Natural killer cell (primary cell): ENCODE measurements around the gene PC. TPM values are rescaled to one million over a fixed set of nuclear protein-coding genes. Genes with fewer than 3 reads are reported as not detected.
"Not testable (repeated sequence)": the region's sequence is repeated elsewhere in the genome, so short reads cannot be mapped to it uniquely, and the experiment has no call there.

ENCODE experiments used
- ATAC-seq, 3 donors: fragments of 150-1000 bp in 2 of 3; fragments of 200-7000 bp in 1 of 3; cut with Tn5 transposase; 1 replicate in 1 of 3; 2 replicates in 2 of 3; pipeline ENCODE4 v1.10.0; 2021; ENCODE audit warnings: mild to moderate bottlenecking in 2 of 3, moderate library complexity in 2 of 3
- DNase-seq, 2 donors: peaks; one replicate each; pipeline versions ENCODE4 v3.0.0 to v3.0.0-alpha.2; 2013 to 2021; ENCODE audit warnings: mixed read lengths in 1 of 2
- H3K27ac ChIP-seq: one replicate; pipeline ENCODE4 v1.5.1; 2013; ENCODE audit warnings: mild to moderate bottlenecking, low read length
- H3K27me3 ChIP-seq: one replicate; pipeline ENCODE4 v1.6.1; 2013; ENCODE audit warnings: low read length; ENCODE audit not compliant: control insufficient read depth, insufficient read depth
- H3K36me3 ChIP-seq: one replicate; pipeline ENCODE4 v1.6.1; 2013; ENCODE audit warnings: low read length; ENCODE audit not compliant: control insufficient read depth, insufficient read depth
- H3K4me1 ChIP-seq: one replicate; pipeline ENCODE4 v1.6.1; 2013; ENCODE audit warnings: low read length; ENCODE audit not compliant: control insufficient read depth, insufficient read depth
- H3K4me3 ChIP-seq: one replicate; pipeline ENCODE4 v1.5.1; 2013; ENCODE audit warnings: low read length
- H3K9me3 ChIP-seq: one replicate; pipeline ENCODE4 v1.6.1; 2013; ENCODE audit warnings: low read length; ENCODE audit not compliant: control insufficient read depth, insufficient read depth
- H3K27ac Mint-ChIP-seq, 2 donors: one replicate each; pipeline ENCODE4 v1.8.0; 2022; ENCODE audit warnings: mild to moderate bottlenecking in 2 of 2, mixed read lengths in 2 of 2, moderate library complexity in 1 of 2
- H3K27me3 Mint-ChIP-seq, 2 donors: one replicate each; pipeline ENCODE4 v1.8.0; 2022; ENCODE audit warnings: low read depth in 2 of 2, mixed read lengths in 2 of 2
- H3K36me3 Mint-ChIP-seq: one replicate; pipeline ENCODE4 v1.8.0; 2022; ENCODE audit warnings: mixed read lengths
- H3K4me1 Mint-ChIP-seq, 2 donors: one replicate each; pipeline ENCODE4 v1.8.0; 2022; ENCODE audit warnings: mixed read lengths in 2 of 2
- H3K4me3 Mint-ChIP-seq: one replicate; pipeline ENCODE4 v1.8.0; 2022; ENCODE audit warnings: mild to moderate bottlenecking, moderate library complexity, mixed read lengths
- H3K9me3 Mint-ChIP-seq, 2 donors: one replicate each; pipeline ENCODE4 v1.8.0; 2022; ENCODE audit warnings: mixed read lengths in 2 of 2
- CTCF ChIP-seq: fragments of 200-600 bp; IDR thresholded peaks from one replicate; pipeline ENCODE4 v1.8.0; 2022; ENCODE audit warnings: antibody characterized with exemption
- WGBS: methylation state at CpG from one replicate; pipeline ENCODE4 v1.1.7; 2013; ENCODE audit warnings: missing lambda C conversion rate; ENCODE audit not compliant: insufficient coverage; 5-methylcytosine and 5-hydroxymethylcytosine counted together
- intact Hi-C: fragments of 100-400 bp; cut with micrococcal nuclease; formaldehyde crosslinking; loops from one replicate; pipeline ENCODE4 v1.14.2; 2022
- total RNA-seq, 4 donors: library from RNA; stranded (reverse); fragments of 120-200 nt in 1 of 4; gene quantifications; one replicate each; pipeline versions ENCODE4 v1.2.3 to v1.2.4, GENCODE V29; 2013 to 2022

PC gene
- total RNA-seq, 3 donors from 2014 or later (not counting 1 experiment from before 2014, with no cell fraction given): 4.1 to 5.9 (median 4.6) TPM

DNA sequence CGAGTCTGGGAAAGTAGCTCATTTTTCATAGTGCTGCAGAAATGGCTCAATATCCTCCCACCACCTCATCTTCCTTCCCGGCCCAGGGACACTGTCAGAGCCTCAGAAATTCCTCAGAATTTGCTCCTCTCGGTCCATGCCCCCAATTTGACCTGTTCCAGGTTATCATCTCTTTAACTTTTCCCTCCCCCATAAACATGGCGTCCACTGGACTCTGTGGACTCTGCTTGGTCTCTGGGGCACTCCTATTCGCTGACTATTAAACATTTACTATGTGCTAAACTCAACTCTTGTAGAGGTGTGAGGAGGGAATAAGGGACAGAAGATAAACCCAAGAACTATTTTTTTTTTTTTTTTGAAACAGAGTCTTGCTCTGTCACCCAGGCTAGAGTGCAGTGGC is 8.2 kb upstream of the PC start:
- Histone ChIP-seq H3K27ac (no peak overlapping the region), H3K27me3 (no peaks in the 10 kb centered on the region), H3K36me3 (no peaks in the 10 kb centered on the region), H3K4me1 (peaks cover 3% of the 10 kb centered on the region), H3K9me3 (no peaks in the 10 kb centered on the region), H3K4me3 (no peak overlapping the region)
- no peaks in the 10 kb centered on the region for H3K36me3 Mint-ChIP-seq
- no peaks in the 10 kb centered on the region for H3K9me3 Mint-ChIP-seq
- intact Hi-C loops: no loop called here
- H3K4me1 Mint-ChIP-seq: no peaks in the 10 kb centered on the region
- WGBS: 69% methylated on average over 4 of the region's 5 CpGs
- no peak overlapping the region for H3K4me3 Mint-ChIP-seq
- DNase-seq (no peak), ATAC-seq (no peak)
- peaks cover 14 to 18% of the 10 kb centered on the region in 2 donors for H3K27me3 Mint-ChIP-seq
- TF ChIP-seq CTCF: no peak
- H3K27ac Mint-ChIP-seq: no peak overlapping the region

DNA sequence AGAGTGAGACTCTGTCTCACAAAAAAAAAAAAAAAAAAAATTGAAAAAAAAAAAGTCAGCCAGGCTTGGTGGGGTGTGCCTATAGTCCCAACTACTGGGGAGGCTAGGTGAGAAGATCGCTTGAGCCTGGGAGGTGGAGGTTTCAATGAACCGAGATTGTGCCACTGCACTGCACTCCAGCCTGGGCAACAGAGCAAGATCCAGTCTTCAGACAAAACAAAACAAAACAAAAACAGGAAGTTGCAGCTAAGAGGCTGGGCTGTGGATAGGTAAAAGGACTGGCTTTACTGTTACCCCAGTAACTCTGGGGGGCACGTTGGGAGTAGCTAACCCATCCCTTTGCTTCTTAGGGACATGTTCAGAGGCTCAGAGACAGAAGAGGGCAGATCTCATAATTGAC is 6.3 kb upstream of the PC start:
- peaks cover 8 to 12% of the 10 kb centered on the region in 2 donors for H3K27me3 Mint-ChIP-seq
- H3K27me3 ChIP-seq: no peaks in the 10 kb centered on the region
- ATAC-seq (no peak), DNase-seq (no peak)
- H3K27ac ChIP-seq: no peak overlapping the region
- no peaks in the 10 kb centered on the region for H3K36me3 Mint-ChIP-seq
- no peak overlapping the region for H3K4me3 ChIP-seq
- intact Hi-C loops: no loop called here
- H3K9me3 Mint-ChIP-seq: no peaks in the 10 kb centered on the region
- no peak overlapping the region for H3K27ac Mint-ChIP-seq
- no peaks in the 10 kb centered on the region for H3K36me3 ChIP-seq
- H3K4me1 Mint-ChIP-seq: peaks cover 0 to under 1% of the 10 kb centered on the region in 2 donors
- TF ChIP-seq CTCF: no peak
- WGBS: 81% methylated on average over 3 of the region's 3 CpGs
- H3K9me3 ChIP-seq: no peaks in the 10 kb centered on the region
- H3K4me1 ChIP-seq: no peaks in the 10 kb centered on the region
- no peak overlapping the region for H3K4me3 Mint-ChIP-seq

- H3K36me3 ChIP-seq: no peaks in the 10 kb centered on the region
- Mint-ChIP-seq H3K27ac (no peak overlapping the region), H3K27me3 (peaks cover 8 to 15% of the 10 kb centered on the region in 2 donors), H3K36me3 (no peaks in the 10 kb centered on the region), H3K9me3 (no peaks in the 10 kb centered on the region), H3K4me1 (peaks cover 11 to 15% of the 10 kb centered on the region in 2 donors), H3K4me3 (no peak overlapping the region)
- DNase-seq (no peak), ATAC-seq (no peak)
- no peak overlapping the region for H3K27ac ChIP-seq
- H3K27me3 ChIP-seq: no peaks in the 10 kb centered on the region
- no peaks in the 10 kb centered on the region for H3K9me3 ChIP-seq
- intact Hi-C loops: no loop called here
- H3K4me3 ChIP-seq: no peak overlapping the region
- no peak for TF ChIP-seq CTCF
- 83% methylated on average over 1 of the region's 5 CpGs for WGBS
- peaks cover 8% of the 10 kb centered on the region for H3K4me1 ChIP-seq
These were observed 4.6 kb upstream of the PC start for GRCh38 chr11:66962801-66963200.

GRCh38 chr11:66962247-66962646 is 4.1 kb upstream of the PC start:
- peaks cover 13% of the 10 kb centered on the region for H3K4me1 ChIP-seq
- H3K9me3 Mint-ChIP-seq: no peaks in the 10 kb centered on the region
- H3K27ac ChIP-seq: no peak overlapping the region
- no peak overlapping the region for H3K4me3 ChIP-seq
- WGBS: 89% methylated on average over 2 of the region's 2 CpGs
- intact Hi-C loops: no loop called here
- peaks cover 8 to 15% of the 10 kb centered on the region in 2 donors for H3K27me3 Mint-ChIP-seq
- ATAC-seq: no peak
- no peaks in the 10 kb centered on the region for H3K9me3 ChIP-seq
- H3K27me3 ChIP-seq: no peaks in the 10 kb centered on the region
- no peak for TF ChIP-seq CTCF
- no peaks in the 10 kb centered on the region for H3K36me3 ChIP-seq
- no peaks in the 10 kb centered on the region for H3K36me3 Mint-ChIP-seq
- H3K4me1 Mint-ChIP-seq: peaks cover 16% of the 10 kb centered on the region in 2 donors
- H3K4me3 Mint-ChIP-seq: no peak overlapping the region
- DNase-seq: no peak
- no peak overlapping the region for H3K27ac Mint-ChIP-seq

GRCh38 chr11:66961691-66962213 is 3.6 kb upstream of the PC start:
- intact Hi-C loops, H3K4me3 ChIP-seq, H3K27ac Mint-ChIP-seq, H3K36me3 ChIP-seq, H3K27ac ChIP-seq, H3K9me3 Mint-ChIP-seq, H3K4me3 Mint-ChIP-seq, H3K36me3 Mint-ChIP-seq, DNase-seq, H3K9me3 ChIP-seq, H3K27me3 ChIP-seq, ATAC-seq: not testable (repeated sequence)
- H3K27me3 Mint-ChIP-seq: peaks cover 8 to 15% of the 10 kb centered on the region in 2 donors
- H3K4me1 ChIP-seq: peaks cover 16% of the 10 kb centered on the region
- WGBS: 78% methylated on average over 5 of the region's 5 CpGs
- H3K4me1 Mint-ChIP-seq: peaks cover 21% of the 10 kb centered on the region in 2 donors
